NCI-H146 treated with DMSO at 0.1 percent for 48 hours (cell line): ENCODE data around the gene ABL2.
"Not testable (repeated sequence)": the region's sequence is repeated elsewhere in the genome, so short reads cannot be mapped to it uniquely, and the experiment has no call there.

Source experiments
- DNase-seq: peaks from one replicate; lab custom pipeline; 2025; ENCODE audit not compliant: unreplicated experiment; lab: John Stamatoyannopoulos, UW

Gene ABL2

DNA sequence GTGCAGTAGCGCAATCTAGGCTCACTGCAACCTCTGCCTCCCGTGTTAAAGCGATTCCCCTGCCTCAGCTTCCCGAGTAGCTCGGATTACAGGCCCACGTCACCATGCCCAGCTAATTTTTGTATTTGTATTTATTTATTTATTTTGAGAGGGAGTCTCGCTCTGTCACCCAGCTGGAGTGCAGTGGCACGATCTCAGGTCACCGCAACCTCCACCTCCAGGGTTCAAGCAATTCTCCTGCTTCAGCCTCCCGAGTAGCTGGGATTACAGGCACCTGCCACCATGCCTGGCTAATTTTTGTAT is 59.1 kb downstream of the ABL2 start:
- not testable (repeated sequence) for DNase-seq

GRCh38 chr1:179169616-179170467 is 59.6 kb downstream of the ABL2 start:
- DNase-seq: no peak

- no peak for DNase-seq
These were observed 60.9 kb downstream of the ABL2 start for GRCh38 chr1:179168536-179168935.

GRCh38 chr1:179167955-179168354 is 61.5 kb downstream of the ABL2 start:
- no peak for DNase-seq

- DNase-seq: no peak
These were observed 62.1 kb downstream of the ABL2 start for GRCh38 chr1:179167418-179167777.

GRCh38 chr1:179166663-179167417 is 62.6 kb downstream of the ABL2 start:
- no peak for DNase-seq

DNA sequence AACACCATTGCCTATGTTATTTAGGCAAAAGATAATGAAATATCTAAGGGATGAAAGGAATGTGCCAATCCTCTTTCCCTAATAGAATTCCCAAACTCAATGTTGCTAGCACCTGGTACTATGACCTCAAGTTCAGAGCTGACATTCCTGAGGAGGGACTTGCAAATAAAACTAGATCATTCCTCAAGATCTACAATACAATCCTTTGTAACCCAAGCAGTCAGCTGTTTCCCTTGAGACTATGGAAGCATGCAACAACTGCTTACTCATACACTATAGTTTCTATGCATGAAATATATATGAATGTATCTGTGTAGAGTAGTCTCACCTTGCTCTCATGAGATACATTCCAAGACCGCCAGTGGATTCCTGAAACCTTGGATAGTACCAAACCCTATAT is 65.0 kb downstream of the ABL2 start:
- DNase-seq: no peak

DNA sequence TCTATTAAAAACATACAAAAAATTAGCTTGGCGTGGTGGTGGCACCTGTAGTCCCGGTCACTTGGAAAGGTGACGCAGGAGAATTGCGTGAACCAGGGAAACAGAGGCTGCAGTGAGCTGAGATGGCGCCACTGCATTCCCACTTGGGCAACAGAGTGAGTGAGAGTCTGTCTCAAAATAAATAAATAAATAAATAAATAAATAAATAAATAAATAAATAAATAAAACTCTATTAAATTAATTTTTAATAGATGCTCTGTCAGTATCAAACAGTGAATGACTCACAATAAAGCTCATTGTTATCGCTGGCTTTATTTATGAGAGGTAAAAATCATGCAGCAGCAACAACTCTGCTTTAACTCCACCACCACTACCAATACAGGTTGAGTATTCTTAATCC is 72.8 kb downstream of the ABL2 start:
- DNase-seq: no peak

DNA sequence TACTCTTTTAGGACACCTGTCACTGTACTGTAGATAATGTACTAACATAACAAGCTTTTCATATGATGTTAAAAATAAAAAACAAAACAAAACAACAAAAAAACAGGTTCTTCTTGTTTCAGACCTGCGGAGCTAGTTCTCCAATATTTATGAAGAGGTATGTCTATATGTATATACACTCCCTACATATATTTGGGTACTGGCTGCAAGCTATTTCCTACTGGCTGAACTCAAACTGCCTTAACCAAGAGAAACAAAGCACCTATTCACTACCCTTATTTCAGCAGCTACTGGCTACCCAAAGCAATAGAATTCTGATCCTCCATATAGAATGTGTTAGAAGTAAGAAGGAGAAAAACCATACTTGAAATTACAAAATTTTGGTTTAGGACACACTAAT is 73.5 kb downstream of the ABL2 start:
- no peak for DNase-seq

DNA sequence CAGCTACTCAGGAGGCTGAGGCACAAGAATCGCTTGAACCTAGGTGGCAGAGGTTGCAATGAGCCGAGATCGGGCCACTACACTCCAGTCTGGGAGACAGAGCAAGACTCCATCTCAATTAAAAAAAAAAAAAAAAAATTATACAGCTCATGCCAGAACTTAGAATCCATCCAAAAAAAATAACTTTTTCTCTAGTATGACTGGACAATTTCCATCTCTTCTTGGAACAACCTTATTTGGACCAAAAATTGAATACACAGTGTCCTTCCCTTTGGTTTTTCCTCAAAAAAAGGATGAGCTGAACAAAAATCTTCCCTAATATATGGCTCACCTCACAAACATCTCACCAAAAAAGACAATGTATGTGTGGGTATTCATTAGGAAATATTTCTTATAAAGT is 73.9 kb downstream of the ABL2 start:
- no peak for DNase-seq

- no peak for DNase-seq
These were observed 75.0 kb downstream of the ABL2 start for GRCh38 chr1:179154437-179154836.

DNA sequence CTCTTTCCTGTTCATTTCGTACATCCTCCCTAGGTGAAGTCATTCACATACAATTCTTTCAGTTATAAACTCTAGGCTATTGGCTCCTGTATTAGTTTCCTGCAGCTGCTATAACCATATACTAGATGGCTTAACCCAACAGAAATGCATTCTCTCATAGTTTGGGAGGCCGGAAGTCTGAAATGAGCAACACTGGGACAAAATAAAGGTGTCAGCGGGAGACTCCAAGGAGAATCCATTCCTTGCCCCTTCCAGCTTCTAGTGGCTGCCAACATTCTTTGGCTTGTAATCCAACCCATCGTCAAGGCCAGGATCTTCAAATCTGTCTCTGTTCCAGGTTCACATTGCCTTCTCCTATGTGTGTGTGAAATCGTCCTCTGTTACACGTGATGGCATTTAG is 76.3 kb downstream of the ABL2 start:
- no peak for DNase-seq

DNA sequence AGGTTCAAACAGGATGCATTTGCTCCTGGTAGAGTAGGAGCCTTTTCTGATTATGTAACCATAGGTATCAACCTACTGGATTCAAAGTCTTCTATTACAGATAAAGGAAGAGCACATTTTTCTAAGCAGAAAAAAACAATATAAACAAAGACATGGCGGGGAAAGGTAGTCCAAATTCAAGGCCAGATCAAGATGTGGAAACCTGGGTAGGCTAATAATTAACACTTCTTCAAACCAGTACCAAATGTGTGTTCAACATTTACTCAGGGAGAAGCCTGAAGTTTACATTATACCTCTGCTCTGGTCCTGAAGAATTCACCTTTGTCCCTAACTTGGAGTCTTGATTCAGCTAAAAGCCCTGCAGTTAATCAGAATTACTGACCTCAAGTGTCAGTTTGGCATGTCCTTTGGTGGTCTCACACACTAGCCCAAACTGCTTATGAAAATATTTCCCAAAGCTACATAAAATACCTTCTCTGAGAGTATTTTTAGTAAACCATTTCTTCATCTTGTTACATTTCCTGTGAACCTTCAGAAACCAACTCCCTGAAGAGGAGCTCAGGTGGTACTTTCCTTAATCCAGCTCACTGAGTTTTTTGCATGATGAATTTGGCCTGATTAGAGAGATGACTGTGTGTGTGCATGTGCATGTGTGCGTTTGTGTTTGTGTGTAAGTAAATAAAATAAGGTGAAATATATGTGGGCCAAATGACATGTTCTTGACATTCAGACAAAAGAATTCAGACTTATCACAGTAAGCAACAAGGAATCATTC is 77.4 kb downstream of the ABL2 start:
- DNase-seq: no peak

DNA sequence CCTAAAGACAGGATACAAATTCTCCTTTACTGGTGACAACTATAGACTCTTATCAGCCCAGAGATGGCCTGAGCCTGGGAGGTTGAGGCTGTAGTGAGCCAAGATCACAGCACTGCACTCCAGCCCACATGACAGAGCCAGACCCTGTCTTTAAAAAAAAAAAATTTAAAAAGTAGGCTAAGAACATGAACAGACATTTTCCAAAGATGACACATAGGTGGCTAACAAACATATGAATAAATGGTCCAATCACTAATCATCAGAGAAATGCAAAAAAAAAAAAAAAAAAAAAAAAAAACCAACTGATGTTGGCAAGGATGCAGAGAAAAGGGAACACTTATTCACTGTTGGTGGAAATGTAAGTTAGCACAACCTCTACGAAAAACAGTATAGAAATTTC is 82.6 kb downstream of the ABL2 start:
- DNase-seq: no peak

DNA sequence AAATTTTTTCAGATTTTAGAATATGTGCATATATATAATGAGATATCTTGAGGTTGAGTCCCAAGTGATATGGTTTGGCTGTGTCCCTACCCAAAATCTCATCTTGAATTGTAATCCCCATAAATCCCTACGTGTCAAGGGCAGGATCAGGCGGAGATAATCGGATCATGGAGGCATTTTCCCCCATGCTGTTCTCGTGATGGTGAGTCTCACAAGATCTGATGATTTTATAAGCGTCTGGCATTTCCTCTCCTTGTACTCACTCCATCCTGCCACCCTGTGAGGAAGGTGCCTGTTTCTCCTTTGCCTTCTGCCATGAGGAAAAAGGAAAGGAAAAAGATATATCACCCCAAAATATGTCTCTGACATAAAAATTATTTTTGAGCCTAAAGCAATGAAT is 83.0 kb downstream of the ABL2 start:
- no peak for DNase-seq

DNA sequence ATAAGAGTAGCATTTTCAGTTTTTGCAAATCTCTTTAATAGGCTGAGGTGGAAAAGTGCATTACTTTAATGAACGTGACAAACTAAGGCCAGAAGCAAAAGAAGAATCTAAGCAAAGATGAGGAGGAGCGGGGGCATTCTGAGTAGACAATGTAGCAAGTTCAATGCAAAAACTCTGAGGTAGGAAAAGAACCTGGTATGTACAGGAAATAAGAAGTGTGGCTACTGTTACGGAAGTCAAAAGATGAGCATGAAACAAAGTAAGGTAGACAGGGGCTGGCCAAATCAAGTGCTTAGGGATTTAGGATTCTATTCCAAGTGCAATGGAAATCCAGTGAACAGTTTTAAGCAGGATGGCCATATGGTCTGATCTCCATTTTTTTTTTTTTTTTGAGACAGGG is 84.0 kb downstream of the ABL2 start:
- no peak for DNase-seq

DNA sequence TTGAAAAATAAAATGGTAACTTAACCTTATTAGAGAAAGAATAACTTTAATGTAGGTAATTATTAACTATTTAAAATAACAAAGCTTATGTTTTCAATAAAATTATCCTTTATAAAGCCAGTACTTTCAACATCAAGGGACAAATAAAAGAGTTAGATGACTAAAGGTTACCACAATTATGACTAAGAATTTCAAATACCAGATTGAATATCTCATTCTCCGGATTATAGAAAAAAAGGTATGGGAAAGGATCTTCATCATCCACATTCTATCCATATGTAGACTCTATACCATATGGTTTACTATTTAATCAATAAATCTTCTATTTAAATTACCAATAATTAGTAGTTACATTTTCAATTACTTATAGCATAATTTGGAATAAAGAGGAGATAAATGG is 84.9 kb downstream of the ABL2 start:
- no peak for DNase-seq

GRCh38 chr1:179143322-179143721 is 86.2 kb downstream of the ABL2 start:
- DNase-seq: no peak

DNA sequence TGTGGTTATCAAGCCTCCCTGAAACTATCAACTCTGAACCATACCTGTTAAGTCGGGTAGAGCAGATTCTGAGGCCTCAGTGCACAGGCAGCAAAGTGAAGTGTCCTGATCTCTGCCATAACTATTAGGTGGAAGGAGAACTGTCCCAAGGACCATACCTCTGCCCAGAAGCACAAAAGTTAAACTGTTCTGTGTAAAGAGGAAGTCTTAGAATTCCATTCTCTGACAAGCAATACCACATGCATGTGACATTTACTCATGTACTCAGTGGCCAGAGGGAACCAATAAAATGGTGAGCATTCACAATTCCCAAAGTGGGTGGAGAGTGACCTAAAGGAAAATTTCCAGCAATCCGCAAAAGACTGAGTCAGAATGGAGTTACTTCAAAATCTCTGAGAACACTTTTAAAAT is 86.6 kb downstream of the ABL2 start:
- no peak for DNase-seq

- DNase-seq: no peak
These were observed 87.8 kb downstream of the ABL2 start for GRCh38 chr1:179141592-179142251.

- not testable (repeated sequence) for DNase-seq
These were observed 90.7 kb downstream of the ABL2 start for GRCh38 chr1:179138755-179139154.
